CD14-positive monocyte (primary cell): ENCODE results near the gene IQGAP2. TPM values are rescaled to one million over a fixed set of nuclear protein-coding genes. Genes with fewer than 3 reads are reported as not detected.

ENCODE experiments used
- DNase-seq, 3 donors: peaks; one replicate each; pipeline ENCODE4 v3.0.0-alpha.2; 2011 to 2022
- H2AFZ ChIP-seq: 2 replicates; pipeline ENCODE4 v1.6.0; 2012; ENCODE audit warnings: mild to moderate bottlenecking, low read depth, low read length, inconsistent platforms; ENCODE audit not compliant: insufficient read depth, poor library complexity, severe bottlenecking
- H3K27ac ChIP-seq, 2 donors: 1 replicate in 1 of 2; 2 replicates in 1 of 2; pipeline ENCODE4 v1.5.1; 2012 to 2013; ENCODE audit warnings: low read length in 2 of 2, control low read depth in 1 of 2, inconsistent platforms in 1 of 2, low read depth in 1 of 2, mild to moderate bottlenecking in 1 of 2
- H3K27me3 ChIP-seq, 2 donors: one replicate each; pipeline versions ENCODE4 v1.6.0 to v1.6.1; 2011 to 2013; ENCODE audit warnings: low read length in 2 of 2; ENCODE audit not compliant: control insufficient read depth in 2 of 2, insufficient read depth in 2 of 2
- H3K36me3 ChIP-seq, 2 donors: replicated peaks in 1 of 2; 1 replicate in 1 of 2; 2 replicates in 1 of 2; pipeline versions ENCODE4 v1.5.1 to v1.6.1; 2012 to 2013; ENCODE audit warnings: low read length in 2 of 2, control low read depth in 1 of 2, inconsistent platforms in 1 of 2, mild to moderate bottlenecking in 1 of 2; ENCODE audit not compliant: insufficient read depth in 2 of 2, control insufficient read depth in 1 of 2
- H3K4me1 ChIP-seq, 2 donors: 1 replicate in 1 of 2; 2 replicates in 1 of 2; pipeline versions ENCODE4 v1.5.1 to v1.6.1; 2012 to 2013; ENCODE audit warnings: low read length in 2 of 2, control low read depth in 1 of 2, inconsistent platforms in 1 of 2, mild to moderate bottlenecking in 1 of 2, moderate library complexity in 1 of 2; ENCODE audit not compliant: insufficient read depth in 2 of 2, control insufficient read depth in 1 of 2
- H3K4me2 ChIP-seq: replicated peaks from 2 replicates; pipeline ENCODE3; 2012; ENCODE audit warnings: low read length, moderate library complexity, mild to moderate bottlenecking; ENCODE audit not compliant: poor library complexity, severe bottlenecking; ENCODE audit errors: extremely low read depth
- H3K4me3 ChIP-seq, 3 experiments: fragments of 200-600 bp in 1 of 3; sonication (generic) in 1 of 3; replicated peaks in 1 of 3; 1 replicate in 2 of 3; 2 replicates in 1 of 3; pipeline ENCODE4 v1.5.1; 2011 to 2013; ENCODE audit warnings: low read length in 3 of 3, mild to moderate bottlenecking in 3 of 3, control low read depth in 2 of 3, low read depth in 2 of 3, inconsistent platforms in 1 of 3, moderate library complexity in 1 of 3
- H3K79me2 ChIP-seq: 2 replicates; pipeline ENCODE4 v1.6.0; 2012; ENCODE audit warnings: mild to moderate bottlenecking, control low read depth, inconsistent platforms, low read length, moderate library complexity; ENCODE audit not compliant: insufficient read depth
- H3K9ac ChIP-seq: 2 replicates; pipeline ENCODE4 v1.6.0; 2017; ENCODE audit warnings: low read length, mild to moderate bottlenecking; ENCODE audit not compliant: insufficient read depth, poor library complexity, severe bottlenecking
- H3K9me3 ChIP-seq, 2 donors: replicated peaks in 1 of 2; 1 replicate in 1 of 2; 2 replicates in 1 of 2; pipeline versions ENCODE4 v1.5.1 to v1.6.1; 2012 to 2013; ENCODE audit warnings: low read length in 2 of 2, control low read depth in 1 of 2; ENCODE audit not compliant: control insufficient read depth in 1 of 2, insufficient read depth in 1 of 2
- H4K20me1 ChIP-seq: 2 replicates; pipeline ENCODE4 v1.6.0; 2012; ENCODE audit warnings: mild to moderate bottlenecking, low read length, control low read depth, moderate library complexity; ENCODE audit not compliant: insufficient read depth
- H3K27ac Mint-ChIP-seq, 7 donors: one replicate each; pipeline ENCODE4 v1.8.0; 2020; ENCODE audit warnings: mild to moderate bottlenecking in 7 of 7, mixed read lengths in 7 of 7, moderate library complexity in 6 of 7, inconsistent platforms in 2 of 7
- H3K27me3 Mint-ChIP-seq, 3 donors: one replicate each; pipeline ENCODE4 v1.8.0; 2021 to 2022; ENCODE audit warnings: low read depth in 3 of 3, mild to moderate bottlenecking in 3 of 3, mixed read lengths in 3 of 3, moderate library complexity in 3 of 3, inconsistent platforms in 1 of 3
- H3K36me3 Mint-ChIP-seq, 2 donors: one replicate each; pipeline ENCODE4 v1.8.0; 2020; ENCODE audit warnings: mixed read lengths in 2 of 2, inconsistent platforms in 1 of 2, mild to moderate bottlenecking in 1 of 2
- H3K4me1 Mint-ChIP-seq: one replicate; pipeline ENCODE4 v1.8.0; 2020; ENCODE audit warnings: mild to moderate bottlenecking, mixed read lengths
- H3K4me3 Mint-ChIP-seq, 2 donors: one replicate each; pipeline ENCODE4 v1.8.0; 2020; ENCODE audit warnings: mild to moderate bottlenecking in 2 of 2, mixed read lengths in 2 of 2, moderate library complexity in 1 of 2
- H3K9me3 Mint-ChIP-seq, 7 donors: one replicate each; pipeline ENCODE4 v1.8.0; 2020 to 2022; ENCODE audit warnings: mixed read lengths in 7 of 7, mild to moderate bottlenecking in 6 of 7, moderate library complexity in 6 of 7, inconsistent platforms in 2 of 7
- WGBS: methylation state at CpG from one replicate; pipeline ENCODE4 v1.1.5; 2013; ENCODE audit warnings: missing lambda C conversion rate; ENCODE audit not compliant: insufficient coverage; 5-methylcytosine and 5-hydroxymethylcytosine counted together
- intact Hi-C, 2 donors: fragments of 100-400 bp; cut with micrococcal nuclease; formaldehyde crosslinking; loops; one replicate each; pipeline versions ENCODE4 v1.15.0 to v1.15.1; 2023
- polyA plus RNA-seq, 3 donors: library from polyadenylated mRNA; depleted of rRNA in 1 of 3; unstranded in 2 of 3; stranded (reverse) in 1 of 3; fragments of 300-500 nt in 2 of 3; fragments of >200 nt in 1 of 3; fragmentation: Illumina TruSeq in 2 of 3; gene quantifications; 1 replicate in 2 of 3; 2 replicates in 1 of 3; pipeline ENCODE4 v1.2.3, GENCODE V29; 2012 to 2021
- TF ChIP-seq, protein P1 (sequence below): fragments of 200-600 bp; IDR thresholded peaks from one replicate; pipeline ENCODE4 v1.8.0; 2022; ENCODE audit warnings: antibody characterized with exemption, mild to moderate bottlenecking

Gene IQGAP2
- polyA plus RNA-seq, 3 donors: 21.4 to 50.9 (median 35.4) TPM

DNA sequence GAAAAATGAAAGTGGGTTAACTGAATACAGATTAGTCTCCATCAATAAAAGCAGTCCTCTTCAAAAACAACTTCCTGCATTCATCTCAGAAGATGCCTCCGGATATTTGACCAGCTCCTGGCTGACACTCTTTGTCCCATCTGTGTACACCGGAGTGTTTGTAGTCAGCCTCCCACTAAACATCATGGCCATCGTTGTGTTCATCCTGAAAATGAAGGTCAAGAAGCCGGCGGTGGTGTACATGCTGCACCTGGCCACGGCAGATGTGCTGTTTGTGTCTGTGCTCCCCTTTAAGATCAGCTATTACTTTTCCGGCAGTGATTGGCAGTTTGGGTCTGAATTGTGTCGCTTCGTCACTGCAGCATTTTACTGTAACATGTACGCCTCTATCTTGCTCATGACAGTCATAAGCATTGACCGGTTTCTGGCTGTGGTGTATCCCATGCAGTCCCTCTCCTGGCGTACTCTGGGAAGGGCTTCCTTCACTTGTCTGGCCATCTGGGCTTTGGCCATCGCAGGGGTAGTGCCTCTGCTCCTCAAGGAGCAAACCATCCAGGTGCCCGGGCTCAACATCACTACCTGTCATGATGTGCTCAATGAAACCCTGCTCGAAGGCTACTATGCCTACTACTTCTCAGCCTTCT lies 329.4 kb downstream of the IQGAP2 start:
- H4K20me1 ChIP-seq: no peaks in the 10 kb centered on the region
- no peak overlapping the region for H2AFZ ChIP-seq
- H3K9me3 ChIP-seq: peaks cover 18 to 20% of the 10 kb centered on the region in 2 donors
- no peak overlapping the region for H3K4me3 ChIP-seq
- H3K9ac ChIP-seq: no peak overlapping the region
- intact Hi-C loops: no loop called here
- H3K27ac ChIP-seq: no peak overlapping the region
- no peak for DNase-seq
- H3K4me1 ChIP-seq: no peaks in the 10 kb centered on the region
- no peaks in the 10 kb centered on the region for H3K27me3 ChIP-seq
- 96% methylated on average over 15 of the region's 15 CpGs for WGBS
- peaks cover 4% of the 10 kb centered on the region for H3K4me1 Mint-ChIP-seq
- H3K79me2 ChIP-seq: no peaks in the 10 kb centered on the region
- H3K36me3 Mint-ChIP-seq: peaks cover 0 to 2% of the 10 kb centered on the region in 2 donors
- H3K4me2 ChIP-seq: no peak overlapping the region
- TF ChIP-seq, protein P1, sequence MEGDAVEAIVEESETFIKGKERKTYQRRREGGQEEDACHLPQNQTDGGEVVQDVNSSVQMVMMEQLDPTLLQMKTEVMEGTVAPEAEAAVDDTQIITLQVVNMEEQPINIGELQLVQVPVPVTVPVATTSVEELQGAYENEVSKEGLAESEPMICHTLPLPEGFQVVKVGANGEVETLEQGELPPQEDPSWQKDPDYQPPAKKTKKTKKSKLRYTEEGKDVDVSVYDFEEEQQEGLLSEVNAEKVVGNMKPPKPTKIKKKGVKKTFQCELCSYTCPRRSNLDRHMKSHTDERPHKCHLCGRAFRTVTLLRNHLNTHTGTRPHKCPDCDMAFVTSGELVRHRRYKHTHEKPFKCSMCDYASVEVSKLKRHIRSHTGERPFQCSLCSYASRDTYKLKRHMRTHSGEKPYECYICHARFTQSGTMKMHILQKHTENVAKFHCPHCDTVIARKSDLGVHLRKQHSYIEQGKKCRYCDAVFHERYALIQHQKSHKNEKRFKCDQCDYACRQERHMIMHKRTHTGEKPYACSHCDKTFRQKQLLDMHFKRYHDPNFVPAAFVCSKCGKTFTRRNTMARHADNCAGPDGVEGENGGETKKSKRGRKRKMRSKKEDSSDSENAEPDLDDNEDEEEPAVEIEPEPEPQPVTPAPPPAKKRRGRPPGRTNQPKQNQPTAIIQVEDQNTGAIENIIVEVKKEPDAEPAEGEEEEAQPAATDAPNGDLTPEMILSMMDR: no peak
- H3K27ac Mint-ChIP-seq: no peak overlapping the region
- H3K27me3 Mint-ChIP-seq: peaks cover 0 to under 1% (median 0%) of the 10 kb centered on the region in 3 donors
- H3K9me3 Mint-ChIP-seq: peaks cover 15 to 31% (median 22%) of the 10 kb centered on the region in 7 donors
- no peaks in the 10 kb centered on the region for H3K36me3 ChIP-seq
- H3K4me3 Mint-ChIP-seq: no peak overlapping the region

DNA sequence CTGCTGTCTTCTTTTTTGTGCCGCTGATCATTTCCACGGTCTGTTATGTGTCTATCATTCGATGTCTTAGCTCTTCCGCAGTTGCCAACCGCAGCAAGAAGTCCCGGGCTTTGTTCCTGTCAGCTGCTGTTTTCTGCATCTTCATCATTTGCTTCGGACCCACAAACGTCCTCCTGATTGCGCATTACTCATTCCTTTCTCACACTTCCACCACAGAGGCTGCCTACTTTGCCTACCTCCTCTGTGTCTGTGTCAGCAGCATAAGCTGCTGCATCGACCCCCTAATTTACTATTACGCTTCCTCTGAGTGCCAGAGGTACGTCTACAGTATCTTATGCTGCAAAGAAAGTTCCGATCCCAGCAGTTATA lies 329.9 kb downstream of the IQGAP2 start:
- TF ChIP-seq, protein P1: no peak
- WGBS: 95% methylated on average over 10 of the region's 13 CpGs
- peaks cover 18 to 20% of the 10 kb centered on the region in 2 donors for H3K9me3 ChIP-seq
- no peak overlapping the region for H3K9ac ChIP-seq
- H3K4me1 ChIP-seq: no peaks in the 10 kb centered on the region
- H3K36me3 ChIP-seq: no peaks in the 10 kb centered on the region
- peaks cover 4% of the 10 kb centered on the region for H3K4me1 Mint-ChIP-seq
- no peak overlapping the region for H3K4me3 ChIP-seq
- intact Hi-C loops: no loop called here
- H3K27me3 Mint-ChIP-seq: peaks cover 0 to 3% (median 2%) of the 10 kb centered on the region in 3 donors
- no peaks in the 10 kb centered on the region for H4K20me1 ChIP-seq
- H3K9me3 Mint-ChIP-seq: peaks cover 15 to 31% (median 22%) of the 10 kb centered on the region in 7 donors
- no peak for DNase-seq
- no peaks in the 10 kb centered on the region for H3K79me2 ChIP-seq
- H2AFZ ChIP-seq: no peak overlapping the region
- H3K27ac ChIP-seq: no peak overlapping the region
- H3K36me3 Mint-ChIP-seq: peaks cover 0 to 2% of the 10 kb centered on the region in 2 donors
- H3K27me3 ChIP-seq: no peaks in the 10 kb centered on the region
- H3K4me2 ChIP-seq: no peak overlapping the region
- no peak overlapping the region for H3K4me3 Mint-ChIP-seq
- H3K27ac Mint-ChIP-seq: no peak overlapping the region
